ENCODE results near the gene PTPRN2. TPM values are rescaled to one million over a fixed set of nuclear protein-coding genes. Genes with fewer than 3 reads are reported as not detected.

PTPRN2 gene
- total and polyA plus RNA-seq, 3 experiments from 2014 or later, result 0.33 to 1.2 (median 0.42) TPM

DNA sequence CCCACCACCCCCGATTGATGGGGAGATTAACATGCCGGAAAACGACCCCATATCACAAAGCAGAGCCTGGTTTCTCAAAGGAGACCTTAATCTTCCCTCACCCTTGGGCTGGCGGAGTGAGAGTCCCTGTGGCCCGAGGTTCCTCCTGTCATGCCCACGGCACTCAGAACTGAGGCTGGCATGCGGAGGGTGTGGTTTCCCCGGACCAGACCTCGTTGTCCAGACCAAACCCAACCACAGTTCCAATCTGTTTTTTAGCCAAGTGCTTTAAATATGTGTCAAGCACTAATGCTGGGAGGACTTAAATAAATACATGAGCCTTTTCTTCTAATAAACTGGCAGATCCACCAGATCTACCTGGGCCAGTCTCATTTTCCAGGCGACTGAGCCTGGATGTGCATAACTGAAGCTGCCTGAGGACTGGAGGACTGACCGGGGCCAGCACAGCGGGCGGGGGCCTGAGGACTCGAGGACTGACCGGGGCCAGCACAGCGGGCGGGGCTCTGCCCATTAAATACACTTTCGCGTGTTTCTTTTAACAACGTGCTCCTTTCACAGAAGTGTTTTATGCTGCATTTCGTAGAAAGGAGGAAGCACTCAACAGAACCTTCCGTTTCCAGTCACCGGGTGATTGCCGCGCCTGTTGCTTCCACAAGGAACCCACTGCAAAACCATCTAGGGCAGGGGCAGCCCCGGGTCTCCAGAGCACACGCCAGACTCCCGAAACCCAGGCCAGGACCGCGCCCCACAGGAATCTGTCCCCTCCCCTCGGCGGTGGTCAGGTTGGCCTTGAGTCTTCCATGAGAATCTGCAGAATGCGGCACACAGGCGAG is 334.6 kb downstream of the PTPRN2 start:
- Mint-ChIP-seq H3K9me3 (peaks cover 0 to 4% (median 0%) of the 10 kb centered on the region in 5 donors), H3K4me1 (no peaks in the 10 kb centered on the region), H3K4me3 (no peak overlapping the region), H3K27ac (no peak overlapping the region), H3K27me3 (no peaks in the 10 kb centered on the region), H3K36me3 (no peaks in the 10 kb centered on the region)
- no peaks in the 10 kb centered on the region for H3K9me3 ChIP-seq (ENCODE audit: low read length)
- ChIA-PET POLR2A (no interaction called here), CTCF (no interaction called here)
- H3K27ac ChIP-seq (ENCODE audit: low read depth, low read length), result no peak overlapping the region
- H3K27me3 ChIP-seq (ENCODE audit: insufficient read depth, low read length, poor library complexity, severe bottlenecking), result no peaks in the 10 kb centered on the region
- no peaks in the 10 kb centered on the region for H3K4me1 ChIP-seq (ENCODE audit: insufficient read depth, low read length)
- H3K4me3 ChIP-seq (ENCODE audit: low read length), result no peak overlapping the region
- DNase-seq, result peak in 1 of 5 donors; percentile 14
- no peaks in the 10 kb centered on the region for H3K36me3 ChIP-seq (ENCODE audit: insufficient read depth, low read length)

GRCh38 chr7:158252081-158252836 is 335.4 kb downstream of the PTPRN2 start:
- H3K27ac Mint-ChIP-seq, result peak overlapping the region in 1 of 8 donors; percentile 54
- POLR2A ChIA-PET, result no interaction called here

GRCh38 chr7:158251061-158251965 is 336.3 kb downstream of the PTPRN2 start:
- H3K4me1 Mint-ChIP-seq, result no peaks in the 10 kb centered on the region
- Histone ChIP-seq H3K36me3 (ENCODE audit: insufficient read depth, low read length) (no peaks in the 10 kb centered on the region), H3K27me3 (ENCODE audit: insufficient read depth, low read length, poor library complexity, severe bottlenecking) (no peaks in the 10 kb centered on the region), H3K4me3 (ENCODE audit: low read length) (no peak overlapping the region), H3K4me1 (ENCODE audit: insufficient read depth, low read length) (no peaks in the 10 kb centered on the region), H3K9me3 (ENCODE audit: low read length) (no peaks in the 10 kb centered on the region), H3K27ac (ENCODE audit: low read depth, low read length) (no peak overlapping the region)
- no peaks in the 10 kb centered on the region for H3K36me3 Mint-ChIP-seq
- DNase-seq, result no peak
- no peak overlapping the region for H3K4me3 Mint-ChIP-seq
- POLR2A ChIA-PET, result no interaction called here
- H3K9me3 Mint-ChIP-seq, result peaks cover 0 to 6% (median 0%) of the 10 kb centered on the region in 5 donors
- CTCF ChIA-PET, result no interaction called here
- no peak overlapping the region for H3K27ac Mint-ChIP-seq
- no peaks in the 10 kb centered on the region for H3K27me3 Mint-ChIP-seq

More at GRCh38 chr7:158252081-158252836, 335.4 kb downstream of the PTPRN2 start:
- no peak overlapping the region for H3K4me3 Mint-ChIP-seq
- no peak for DNase-seq
- Histone ChIP-seq H3K4me1 (ENCODE audit: insufficient read depth, low read length) (no peaks in the 10 kb centered on the region), H3K9me3 (ENCODE audit: low read length) (no peaks in the 10 kb centered on the region), H3K4me3 (ENCODE audit: low read length) (no peak overlapping the region), H3K27me3 (ENCODE audit: insufficient read depth, low read length, poor library complexity, severe bottlenecking) (no peaks in the 10 kb centered on the region), H3K27ac (ENCODE audit: low read depth, low read length) (no peak overlapping the region), H3K36me3 (ENCODE audit: insufficient read depth, low read length) (no peaks in the 10 kb centered on the region)
- no peaks in the 10 kb centered on the region for H3K36me3 Mint-ChIP-seq
- H3K27me3 Mint-ChIP-seq, result no peaks in the 10 kb centered on the region
- H3K9me3 Mint-ChIP-seq, result peaks cover 0 to 4% (median 0%) of the 10 kb centered on the region in 5 donors
- CTCF ChIA-PET, result no interaction called here
- no peaks in the 10 kb centered on the region for H3K4me1 Mint-ChIP-seq

DNA sequence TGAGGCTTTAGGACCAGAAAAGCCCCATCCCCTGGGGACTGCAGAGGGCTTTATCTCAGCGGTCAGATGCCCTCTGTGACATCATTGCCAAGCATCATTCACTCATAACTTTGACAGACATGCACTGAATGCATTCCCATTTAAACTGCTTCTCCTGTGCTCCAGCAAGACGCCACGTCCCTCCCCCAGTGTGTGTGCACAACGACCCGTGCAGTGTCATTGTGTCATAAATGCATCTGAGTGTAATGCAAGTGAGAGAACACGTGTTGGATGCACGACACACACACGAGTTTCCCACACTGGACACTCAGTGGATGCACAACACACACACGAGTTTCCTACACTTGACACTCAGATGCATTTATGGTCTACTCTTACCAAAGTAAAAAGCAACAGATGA is 337.9 kb downstream of the PTPRN2 start:
- Mint-ChIP-seq H3K9me3 (peaks cover 0 to 5% (median 0%) of the 10 kb centered on the region in 5 donors), H3K27ac (no peak overlapping the region), H3K36me3 (no peaks in the 10 kb centered on the region), H3K4me3 (no peak overlapping the region), H3K27me3 (no peaks in the 10 kb centered on the region), H3K4me1 (no peaks in the 10 kb centered on the region)
- no peak overlapping the region for H3K27ac ChIP-seq (ENCODE audit: low read depth, low read length)
- DNase-seq, result no peak
- H3K27me3 ChIP-seq (ENCODE audit: insufficient read depth, low read length, poor library complexity, severe bottlenecking), result no peaks in the 10 kb centered on the region
- ChIA-PET CTCF (no interaction called here), POLR2A (no interaction called here)
- H3K9me3 ChIP-seq (ENCODE audit: low read length), result no peaks in the 10 kb centered on the region
- no peaks in the 10 kb centered on the region for H3K4me1 ChIP-seq (ENCODE audit: insufficient read depth, low read length)
- H3K4me3 ChIP-seq (ENCODE audit: low read length), result no peak overlapping the region
- H3K36me3 ChIP-seq (ENCODE audit: insufficient read depth, low read length), result no peaks in the 10 kb centered on the region

DNA sequence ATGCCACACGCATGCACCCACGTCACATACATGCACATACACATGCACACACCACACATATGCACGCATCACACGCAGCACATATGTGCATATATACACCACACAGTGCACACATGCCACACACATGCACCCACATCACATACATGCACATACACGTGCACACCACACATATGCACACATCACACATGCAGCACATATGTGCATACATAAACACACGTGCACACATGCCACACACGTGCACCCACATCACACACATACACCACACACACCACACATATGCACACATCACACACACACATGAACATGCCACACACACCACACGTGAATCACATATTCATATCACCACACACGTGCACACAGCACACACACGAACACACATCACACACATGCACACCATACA is 338.8 kb downstream of the PTPRN2 start:
- no peak overlapping the region for H3K27ac ChIP-seq (ENCODE audit: low read depth, low read length)
- H3K36me3 Mint-ChIP-seq, result no peaks in the 10 kb centered on the region
- H3K27ac Mint-ChIP-seq, result no peak overlapping the region
- no peak overlapping the region for H3K4me3 ChIP-seq (ENCODE audit: low read length)
- H3K27me3 ChIP-seq (ENCODE audit: insufficient read depth, low read length, poor library complexity, severe bottlenecking), result no peaks in the 10 kb centered on the region
- no peaks in the 10 kb centered on the region for H3K27me3 Mint-ChIP-seq
- H3K4me1 ChIP-seq (ENCODE audit: insufficient read depth, low read length), result no peaks in the 10 kb centered on the region
- no peak for DNase-seq
- ChIA-PET CTCF (no interaction called here), POLR2A (no interaction called here)
- H3K4me1 Mint-ChIP-seq, result no peaks in the 10 kb centered on the region
- H3K36me3 ChIP-seq (ENCODE audit: insufficient read depth, low read length), result no peaks in the 10 kb centered on the region
- no peak overlapping the region for H3K4me3 Mint-ChIP-seq
- H3K9me3 ChIP-seq (ENCODE audit: low read length), result no peaks in the 10 kb centered on the region
- peaks cover 0 to 2% (median 0%) of the 10 kb centered on the region in 5 donors for H3K9me3 Mint-ChIP-seq

GRCh38 chr7:158247758-158248487 is 339.7 kb downstream of the PTPRN2 start:
- H3K27ac Mint-ChIP-seq, result no peak overlapping the region
- no peak overlapping the region for H3K4me3 ChIP-seq (ENCODE audit: low read length)
- no peaks in the 10 kb centered on the region for H3K9me3 ChIP-seq (ENCODE audit: low read length)
- H3K4me1 Mint-ChIP-seq, result no peaks in the 10 kb centered on the region
- no peak overlapping the region for H3K27ac ChIP-seq (ENCODE audit: low read depth, low read length)
- peaks cover 0 to 2% (median 0%) of the 10 kb centered on the region in 5 donors for H3K9me3 Mint-ChIP-seq
- H3K4me3 Mint-ChIP-seq, result no peak overlapping the region
- no peak for DNase-seq
- H3K36me3 Mint-ChIP-seq, result no peaks in the 10 kb centered on the region
- no peaks in the 10 kb centered on the region for H3K4me1 ChIP-seq (ENCODE audit: insufficient read depth, low read length)
- no peaks in the 10 kb centered on the region for H3K36me3 ChIP-seq (ENCODE audit: insufficient read depth, low read length)
- H3K27me3 Mint-ChIP-seq, result no peaks in the 10 kb centered on the region
- ChIA-PET POLR2A (no interaction called here), CTCF (no interaction called here)
- no peaks in the 10 kb centered on the region for H3K27me3 ChIP-seq (ENCODE audit: insufficient read depth, low read length, poor library complexity, severe bottlenecking)

DNA sequence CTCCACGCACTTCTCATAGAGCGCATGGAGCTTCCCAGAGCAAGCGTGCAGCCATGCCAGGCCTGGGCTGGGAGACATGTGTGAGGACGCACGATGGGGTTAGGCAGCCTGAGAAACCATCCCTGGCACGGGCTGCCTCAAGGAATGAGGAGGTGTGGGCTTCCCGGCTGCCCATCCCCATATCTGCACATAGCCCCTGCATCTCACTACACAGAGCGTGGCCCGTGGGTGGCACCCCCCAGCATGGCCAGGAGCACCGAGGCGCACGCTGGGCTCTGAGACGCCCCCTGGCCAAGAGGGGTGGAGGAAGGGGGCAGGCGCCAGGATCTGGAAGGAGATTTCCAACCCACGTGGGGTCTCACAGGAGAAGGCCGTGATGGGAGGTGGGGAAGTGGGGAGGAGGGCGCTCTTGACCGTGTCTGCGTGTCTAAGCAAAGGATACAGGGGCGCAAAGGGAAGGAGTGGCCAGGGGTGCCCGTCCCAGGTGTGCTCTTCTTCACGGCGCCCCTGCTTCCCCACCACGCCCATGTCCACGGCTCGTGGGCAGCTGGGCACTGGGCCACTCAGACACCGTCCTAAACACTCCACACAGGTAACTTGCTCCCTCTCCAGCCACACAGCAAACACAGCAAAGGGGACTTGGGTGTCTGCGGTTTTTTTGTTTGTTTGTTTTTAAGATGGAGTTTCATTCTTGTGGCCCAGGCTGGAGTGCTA is 340.5 kb downstream of the PTPRN2 start:
- POLR2A ChIA-PET, result no interaction called here
- H3K4me1 Mint-ChIP-seq, result no peaks in the 10 kb centered on the region

More for the DNA sequence above, 340.5 kb downstream of the PTPRN2 start:
- Histone ChIP-seq H3K36me3 (ENCODE audit: insufficient read depth, low read length) (no peaks in the 10 kb centered on the region), H3K4me3 (ENCODE audit: low read length) (no peak overlapping the region), H3K4me1 (ENCODE audit: insufficient read depth, low read length) (no peaks in the 10 kb centered on the region), H3K27ac (ENCODE audit: low read depth, low read length) (no peak overlapping the region), H3K27me3 (ENCODE audit: insufficient read depth, low read length, poor library complexity, severe bottlenecking) (no peaks in the 10 kb centered on the region), H3K9me3 (ENCODE audit: low read length) (no peaks in the 10 kb centered on the region)
- CTCF ChIA-PET, result no interaction called here
- H3K9me3 Mint-ChIP-seq, result peaks cover 0 to 2% (median 0%) of the 10 kb centered on the region in 5 donors
- no peak overlapping the region for H3K4me3 Mint-ChIP-seq
- H3K36me3 Mint-ChIP-seq, result no peaks in the 10 kb centered on the region
- H3K27me3 Mint-ChIP-seq, result no peaks in the 10 kb centered on the region
- no peak overlapping the region for H3K27ac Mint-ChIP-seq
- no peak for DNase-seq

Data from CD8-positive, alpha-beta memory T cell (primary cell).